Mucosa of gallbladder (tissue), 1 donor: ENCODE data around the gene GRIP2. TPM values are rescaled to one million over a fixed set of nuclear protein-coding genes. Genes with fewer than 3 reads are reported as not detected.

Experiments used
- DNase-seq: peaks from one replicate; pipeline ENCODE4 v3.0.0-alpha.2; 2020; ENCODE audit warnings: low spot score
- total RNA-seq: library from RNA; stranded (reverse); gene quantifications from one replicate; pipeline ENCODE4 v1.2.1, GENCODE V29; 2021
- donor health status: DM: no; HTN: no; CAD: no.

Gene GRIP2
- total RNA-seq, 1 donor from 2014 or later: 2.1 TPM

- DNase-seq: no peak
Observed at GRCh38 chr3:14539384-14539741, 779 bp downstream of the GRIP2 start.

GRCh38 chr3:14538451-14539088 is 1.6 kb downstream of the GRIP2 start:
- no peak for DNase-seq

- no peak for DNase-seq
Observed at GRCh38 chr3:14537590-14538450, 2.3 kb downstream of the GRIP2 start.

- DNase-seq: no peak
Observed at GRCh38 chr3:14536837-14537589, 3.1 kb downstream of the GRIP2 start.

GRCh38 chr3:14536055-14536815 is 3.9 kb downstream of the GRIP2 start:
- no peak for DNase-seq

GRCh38 chr3:14535616-14536015 is 4.5 kb downstream of the GRIP2 start:
- no peak for DNase-seq

- DNase-seq: no peak
Observed at GRCh38 chr3:14534516-14535191, 5.5 kb downstream of the GRIP2 start.

- DNase-seq: no peak
Observed at GRCh38 chr3:14533457-14533958, 6.6 kb downstream of the GRIP2 start.

GRCh38 chr3:14532691-14533456 is 7.3 kb downstream of the GRIP2 start:
- peak; percentile 56 for DNase-seq

GRCh38 chr3:14531856-14532395 is 8.2 kb downstream of the GRIP2 start:
- no peak for DNase-seq

GRCh38 chr3:14528081-14528480 is 12.1 kb downstream of the GRIP2 start:
- DNase-seq: no peak

GRCh38 chr3:14525685-14526631 is 14.2 kb downstream of the GRIP2 start:
- no peak for DNase-seq

- no peak for DNase-seq
Observed at GRCh38 chr3:14524920-14525660, 15.1 kb downstream of the GRIP2 start.

GRCh38 chr3:14524311-14524711 is 15.8 kb downstream of the GRIP2 start:
- no peak for DNase-seq

GRCh38 chr3:14523792-14524191 is 16.4 kb downstream of the GRIP2 start:
- no peak for DNase-seq

GRCh38 chr3:14522768-14523167 is 17.4 kb downstream of the GRIP2 start:
- DNase-seq: no peak

- DNase-seq: no peak
Observed at GRCh38 chr3:14522129-14522691, 17.9 kb downstream of the GRIP2 start.

GRCh38 chr3:14521611-14522010 is 18.5 kb downstream of the GRIP2 start:
- DNase-seq: no peak
